VCaP (cell line): ENCODE data around the gene LCE1A.

Source experiments
- H3K27ac ChIP-seq: fragments of 450-650 bp; 2 replicates; pipeline ENCODE4 v1.5.1; 2017
- CTCF ChIP-seq: fragments of 450-650 bp; conservative IDR thresholded peaks from 2 replicates; pipeline ENCODE4 v1.5.1; 2017; ENCODE audit warnings: mild to moderate bottlenecking, moderate library complexity

Gene LCE1A

GRCh38 chr1:152842556-152842955 lies 15.3 kb downstream of the LCE1A start, which contains the start of gene LCE6A:
Gene LCE6A (plus strand): TSS chr1:152842856. CDS start chr1:152843521, 665 bp downstream.
- no peak for TF ChIP-seq CTCF

DNA sequence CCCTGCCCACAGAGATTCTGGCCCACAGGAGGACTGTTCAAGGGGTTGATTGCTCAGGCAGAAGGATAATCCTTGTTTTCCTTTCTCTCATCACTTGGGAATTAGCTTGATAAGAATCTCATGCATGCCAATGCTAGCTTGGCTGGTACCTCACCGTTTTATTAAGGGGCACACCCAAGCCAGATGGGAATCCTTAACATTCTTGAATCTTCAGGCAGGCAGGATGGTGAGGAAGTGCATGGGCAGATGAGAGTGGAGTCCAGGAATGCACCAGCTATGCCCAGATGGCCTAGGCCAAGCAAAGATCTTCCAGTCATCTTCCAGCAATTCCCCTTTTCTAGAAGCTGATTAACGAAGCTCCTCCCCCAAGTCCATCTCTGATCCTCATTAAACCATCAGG lies 28.4 kb downstream of the LCE1A start:
- TF ChIP-seq CTCF = no peak
- H3K27ac ChIP-seq = no peak overlapping the region

More at GRCh38 chr1:152842556-152842955, 15.3 kb downstream of the LCE1A start, which contains the start of gene LCE6A:
- H3K27ac ChIP-seq = no peak within 1 kb of the TSS

DNA sequence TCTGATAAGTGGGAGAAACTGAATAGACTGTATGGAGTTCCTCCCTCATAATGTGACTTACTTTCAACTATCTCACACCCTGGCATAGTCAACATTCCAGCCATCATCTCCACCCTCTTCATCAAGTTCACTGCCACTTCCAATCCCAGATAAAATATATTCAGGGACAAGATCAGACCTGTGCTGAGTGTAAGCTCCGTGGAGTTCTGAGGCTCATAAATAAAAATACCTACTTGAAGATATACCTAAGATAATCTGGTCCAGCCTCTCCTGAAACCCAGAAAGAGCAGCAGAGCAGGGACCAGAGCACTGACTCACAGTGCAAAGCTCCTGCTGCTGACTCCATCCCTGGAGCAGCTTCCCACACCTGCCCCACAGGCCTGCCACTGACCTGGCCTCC lies 30.8 kb downstream of the LCE1A start:
- TF ChIP-seq CTCF = no peak
- H3K27ac ChIP-seq = no peak overlapping the region

- no peak within 1 kb of the TSS for H3K27ac ChIP-seq
- TF ChIP-seq CTCF = no peak
Observed at GRCh38 chr1:152859696-152860095, 32.4 kb downstream of the LCE1A start, which contains the start of gene LCE7A. Gene LCE7A (plus strand): TSS chr1:152859996. CDS start chr1:152860698, 702 bp downstream.

- H3K27ac ChIP-seq = no peak overlapping the region
- TF ChIP-seq CTCF = no peak
Observed at GRCh38 chr1:152860129-152860528, 32.9 kb downstream of the LCE1A start.

DNA sequence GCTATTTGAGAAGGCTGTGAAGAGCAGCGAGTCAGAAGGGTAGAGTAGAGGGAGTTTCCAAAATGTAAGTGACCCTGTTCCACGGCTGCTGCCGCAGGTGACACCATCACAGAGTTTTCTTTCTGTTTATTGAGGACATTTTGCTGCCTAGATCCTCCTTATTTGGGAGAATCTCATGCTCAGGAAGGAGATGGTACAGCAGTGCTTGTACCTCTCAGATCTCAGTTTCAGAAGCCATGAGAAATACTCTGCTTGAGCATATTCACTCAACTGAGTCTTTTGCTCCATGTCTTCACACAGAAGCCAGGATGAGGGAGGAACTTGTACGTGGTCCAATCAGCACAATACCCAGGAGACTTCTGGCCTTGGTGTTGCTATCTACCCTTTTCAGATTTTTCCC lies 34.1 kb downstream of the LCE1A start:
- no peak for TF ChIP-seq CTCF
- no peak overlapping the region for H3K27ac ChIP-seq

GRCh38 chr1:152864443-152864842 lies 37.2 kb downstream of the LCE1A start:
- H3K27ac ChIP-seq = no peak overlapping the region
- no peak for TF ChIP-seq CTCF
